HG03571 (cell line): ENCODE results near the gene ADCY3.

Experiments used
- ATAC-seq: cut with Tn5 transposase; IDR thresholded peaks from one replicate; pipeline ENCODE4 v1.9.1; 2021; ENCODE audit not compliant: unreplicated experiment

Gene ADCY3

GRCh38 chr2:24875901-24876300 is 44.1 kb downstream of the ADCY3 start:
- ATAC-seq: no peak

GRCh38 chr2:24875272-24875671 is 44.8 kb downstream of the ADCY3 start:
- ATAC-seq: no peak

GRCh38 chr2:24874035-24874434 is 46.0 kb downstream of the ADCY3 start:
- no peak for ATAC-seq

GRCh38 chr2:24873619-24874018 is 46.4 kb downstream of the ADCY3 start:
- ATAC-seq: no peak

- no peak for ATAC-seq
Measured at GRCh38 chr2:24872344-24873115, 47.5 kb downstream of the ADCY3 start.

GRCh38 chr2:24871852-24872333 is 48.1 kb downstream of the ADCY3 start:
- no peak for ATAC-seq

- no peak for ATAC-seq
Measured at GRCh38 chr2:24870891-24871705, 48.9 kb downstream of the ADCY3 start.

- no peak for ATAC-seq
Measured at GRCh38 chr2:24870440-24870839, 49.6 kb downstream of the ADCY3 start.

GRCh38 chr2:24866946-24867345 is 53.1 kb downstream of the ADCY3 start:
- no peak for ATAC-seq

GRCh38 chr2:24863641-24864040 is 56.4 kb downstream of the ADCY3 start:
- no peak for ATAC-seq

- no peak for ATAC-seq
Measured at GRCh38 chr2:24861500-24861899, 58.5 kb downstream of the ADCY3 start.

GRCh38 chr2:24860631-24861030 is 59.4 kb downstream of the ADCY3 start:
- ATAC-seq: no peak

- ATAC-seq: no peak
Measured at GRCh38 chr2:24859968-24860600, 60.0 kb downstream of the ADCY3 start.

GRCh38 chr2:24858996-24859395 is 61.0 kb downstream of the ADCY3 start:
- ATAC-seq: no peak

GRCh38 chr2:24857746-24858145 is 62.3 kb downstream of the ADCY3 start:
- ATAC-seq: no peak

- no peak for ATAC-seq
Measured at GRCh38 chr2:24856791-24857211, 63.2 kb downstream of the ADCY3 start.

- no peak for ATAC-seq
Measured at GRCh38 chr2:24855726-24856125, 64.3 kb downstream of the ADCY3 start.

GRCh38 chr2:24855022-24855622 is 64.9 kb downstream of the ADCY3 start:
- no peak for ATAC-seq

- ATAC-seq: no peak
Measured at GRCh38 chr2:24853996-24854395, 66.0 kb downstream of the ADCY3 start.

GRCh38 chr2:24853046-24853445 is 67.0 kb downstream of the ADCY3 start:
- ATAC-seq: no peak

- no peak for ATAC-seq
Measured at GRCh38 chr2:24852431-24853020, 67.5 kb downstream of the ADCY3 start.
